ENCODE measurements around the gene C5. TPM values are rescaled to one million over a fixed set of nuclear protein-coding genes. Genes with fewer than 3 reads are reported as not detected.

The C5 gene
- total RNA-seq, 2 donors from 2014 or later, result 1.5 to 1.6 TPM

DNA sequence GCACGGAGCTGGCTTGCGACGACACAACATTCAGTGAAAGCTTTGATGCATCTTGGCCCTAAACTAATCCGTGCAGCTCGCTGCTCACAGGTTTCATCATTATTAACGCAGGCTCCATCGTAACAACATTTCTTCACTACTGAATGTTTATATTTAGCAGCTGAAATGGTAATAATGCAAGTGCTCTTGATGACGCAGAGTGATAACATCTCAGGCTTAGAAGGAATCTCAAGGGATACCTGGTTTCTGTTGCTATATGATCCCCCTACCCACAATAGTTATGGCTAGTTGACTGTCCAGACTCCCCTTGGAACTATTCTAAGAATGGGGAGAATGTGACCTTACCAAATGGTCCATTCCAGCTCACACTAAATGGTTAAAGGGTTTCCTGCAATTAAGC lies 36.2 kb downstream of the C5 start:
- H3K9ac ChIP-seq (ENCODE audit: low read depth in 2 of 2, low read length in 2 of 2), result no peak overlapping the region
- no peaks in the 10 kb centered on the region for H3K36me3 ChIP-seq
- H3K27me3 ChIP-seq, result no peaks in the 10 kb centered on the region
- intact Hi-C loops (cut with DNase I), result no loop called here
- no peak for DNase-seq
- no peak overlapping the region for H3K4me3 ChIP-seq
- no peak overlapping the region for H3K27ac ChIP-seq
- H3K9me3 ChIP-seq, result no peaks in the 10 kb centered on the region
- TF ChIP-seq, protein P1, sequence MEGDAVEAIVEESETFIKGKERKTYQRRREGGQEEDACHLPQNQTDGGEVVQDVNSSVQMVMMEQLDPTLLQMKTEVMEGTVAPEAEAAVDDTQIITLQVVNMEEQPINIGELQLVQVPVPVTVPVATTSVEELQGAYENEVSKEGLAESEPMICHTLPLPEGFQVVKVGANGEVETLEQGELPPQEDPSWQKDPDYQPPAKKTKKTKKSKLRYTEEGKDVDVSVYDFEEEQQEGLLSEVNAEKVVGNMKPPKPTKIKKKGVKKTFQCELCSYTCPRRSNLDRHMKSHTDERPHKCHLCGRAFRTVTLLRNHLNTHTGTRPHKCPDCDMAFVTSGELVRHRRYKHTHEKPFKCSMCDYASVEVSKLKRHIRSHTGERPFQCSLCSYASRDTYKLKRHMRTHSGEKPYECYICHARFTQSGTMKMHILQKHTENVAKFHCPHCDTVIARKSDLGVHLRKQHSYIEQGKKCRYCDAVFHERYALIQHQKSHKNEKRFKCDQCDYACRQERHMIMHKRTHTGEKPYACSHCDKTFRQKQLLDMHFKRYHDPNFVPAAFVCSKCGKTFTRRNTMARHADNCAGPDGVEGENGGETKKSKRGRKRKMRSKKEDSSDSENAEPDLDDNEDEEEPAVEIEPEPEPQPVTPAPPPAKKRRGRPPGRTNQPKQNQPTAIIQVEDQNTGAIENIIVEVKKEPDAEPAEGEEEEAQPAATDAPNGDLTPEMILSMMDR (IDR thresholded peaks at IDR 0.05), result no peak
- no peaks in the 10 kb centered on the region for H3K4me1 ChIP-seq

GRCh38 chr9:121009650-121010049 lies 40.4 kb downstream of the C5 start:
- H3K4me3 ChIP-seq, result no peak overlapping the region
- no peak overlapping the region for H3K27ac ChIP-seq
- TF ChIP-seq, protein P1 (IDR thresholded peaks at IDR 0.05), result no peak

DNA sequence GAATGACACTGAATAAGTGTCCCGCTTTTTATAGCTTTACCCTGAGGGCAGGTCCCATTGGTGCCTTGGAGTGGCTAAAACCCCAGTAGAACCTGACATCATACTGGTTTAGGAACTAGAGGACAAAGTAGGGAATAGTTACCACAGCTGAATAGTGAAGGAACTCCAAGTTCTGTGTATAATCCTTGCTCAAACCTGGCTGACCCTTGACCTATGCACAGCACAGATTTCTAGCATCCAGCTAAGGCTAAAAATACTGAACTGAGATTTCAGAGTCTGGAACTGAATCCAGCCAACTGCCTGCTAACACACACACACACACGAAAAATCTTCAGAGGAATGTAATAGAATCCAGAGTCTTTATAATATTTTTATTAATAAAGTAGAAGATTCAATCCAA lies 50.8 kb downstream of the C5 start:
- TF ChIP-seq, protein P1 (IDR thresholded peaks at IDR 0.05), result no peak
- Histone ChIP-seq H3K27ac (no peak overlapping the region), H3K27me3 (no peaks in the 10 kb centered on the region), H3K36me3 (no peaks in the 10 kb centered on the region), H3K9ac (ENCODE audit: low read depth in 2 of 2, low read length in 2 of 2) (no peak overlapping the region), H3K9me3 (no peaks in the 10 kb centered on the region), H3K4me3 (no peak overlapping the region), H3K4me1 (no peaks in the 10 kb centered on the region)
- intact Hi-C loops (cut with DNase I), result no loop called here
- no peak for DNase-seq

More at GRCh38 chr9:121009650-121010049, 40.4 kb downstream of the C5 start:
- no peaks in the 10 kb centered on the region for H3K4me1 ChIP-seq
- no peak for DNase-seq
- no peak overlapping the region for H3K9ac ChIP-seq (ENCODE audit: low read depth in 2 of 2, low read length in 2 of 2)
- intact Hi-C loops (cut with DNase I), result no loop called here
- H3K27me3 ChIP-seq, result no peaks in the 10 kb centered on the region
- no peaks in the 10 kb centered on the region for H3K9me3 ChIP-seq
- no peaks in the 10 kb centered on the region for H3K36me3 ChIP-seq

DNA sequence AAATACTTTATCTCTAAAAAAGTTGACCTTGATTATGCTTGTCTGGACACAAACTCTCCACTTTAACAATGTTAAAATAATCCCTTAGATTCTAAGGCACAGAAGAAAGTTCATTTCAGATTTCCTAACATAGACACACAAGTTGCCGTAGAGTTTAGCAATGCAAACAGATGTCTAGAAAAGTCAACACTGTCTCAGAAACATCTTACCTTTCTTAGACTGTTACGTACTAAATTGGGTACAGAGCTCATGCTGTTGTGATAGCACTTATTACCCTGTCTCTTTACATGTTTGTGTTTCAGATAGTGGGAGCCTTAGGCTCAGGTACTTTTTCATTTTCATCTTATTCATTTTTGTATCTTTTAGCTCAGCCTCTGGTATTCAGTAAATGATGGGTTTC lies 52.0 kb downstream of the C5 start:
- Histone ChIP-seq H3K27ac (no peak overlapping the region), H3K9ac (ENCODE audit: low read depth in 2 of 2, low read length in 2 of 2) (no peak overlapping the region), H3K9me3 (no peaks in the 10 kb centered on the region), H3K4me1 (no peaks in the 10 kb centered on the region), H3K36me3 (no peaks in the 10 kb centered on the region), H3K4me3 (no peak overlapping the region), H3K27me3 (no peaks in the 10 kb centered on the region)
- TF ChIP-seq, protein P1 (IDR thresholded peaks at IDR 0.05), result no peak
- intact Hi-C loops (cut with DNase I), result no loop called here
- DNase-seq, result no peak

DNA sequence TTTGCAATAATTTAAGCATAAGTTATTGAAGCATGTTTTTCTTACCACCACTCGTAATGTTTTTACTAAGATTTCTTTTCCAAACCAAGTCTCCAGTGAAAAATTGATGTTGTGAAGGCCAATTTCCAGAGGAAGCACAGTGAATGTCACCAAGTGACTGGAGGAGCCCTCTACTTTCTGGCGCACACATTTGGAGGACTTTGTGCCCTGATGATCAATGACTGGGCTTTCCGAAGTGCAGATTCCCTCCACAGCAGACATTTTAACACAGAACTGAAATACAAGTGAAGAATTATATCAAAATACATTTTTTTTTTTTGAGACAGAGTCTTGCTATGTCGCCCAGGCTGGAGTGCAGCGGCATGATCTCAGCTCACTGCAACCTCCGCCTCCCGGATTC lies 52.6 kb downstream of the C5 start:
- TF ChIP-seq, protein P1 (IDR thresholded peaks at IDR 0.05), result no peak
- no peaks in the 10 kb centered on the region for H3K36me3 ChIP-seq
- H3K9ac ChIP-seq (ENCODE audit: low read depth in 2 of 2, low read length in 2 of 2), result no peak overlapping the region
- intact Hi-C loops (cut with DNase I), result no loop called here
- no peak for DNase-seq
- no peak overlapping the region for H3K27ac ChIP-seq
- no peaks in the 10 kb centered on the region for H3K27me3 ChIP-seq
- H3K4me1 ChIP-seq, result no peaks in the 10 kb centered on the region
- no peak overlapping the region for H3K4me3 ChIP-seq
- no peaks in the 10 kb centered on the region for H3K9me3 ChIP-seq

DNA sequence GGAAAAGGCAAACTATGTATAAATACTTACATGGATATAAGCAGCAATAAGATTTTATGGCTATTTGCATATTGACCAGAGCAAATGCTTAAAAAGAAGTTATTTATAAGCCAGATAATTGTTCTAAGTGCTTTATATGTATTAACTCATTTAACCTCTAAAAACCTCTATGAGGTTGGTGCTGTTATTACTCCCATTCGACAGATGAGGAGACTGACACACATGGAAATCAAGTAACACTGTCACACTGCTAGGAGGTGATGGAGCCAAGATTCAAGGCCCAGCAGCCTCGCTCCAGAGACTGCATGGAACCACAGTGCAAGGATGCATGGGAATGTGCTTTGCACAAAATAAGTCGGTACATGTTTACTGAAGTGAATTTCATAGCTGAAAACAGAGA lies 53.7 kb downstream of the C5 start:
- no peak overlapping the region for H3K9ac ChIP-seq (ENCODE audit: low read depth in 2 of 2, low read length in 2 of 2)
- intact Hi-C loops (cut with DNase I), result no loop called here
- no peak overlapping the region for H3K27ac ChIP-seq
- no peak for DNase-seq
- H3K9me3 ChIP-seq, result no peaks in the 10 kb centered on the region
- TF ChIP-seq, protein P1 (IDR thresholded peaks at IDR 0.05), result no peak
- no peak overlapping the region for H3K4me3 ChIP-seq
- no peaks in the 10 kb centered on the region for H3K27me3 ChIP-seq
- H3K4me1 ChIP-seq, result no peaks in the 10 kb centered on the region
- H3K36me3 ChIP-seq, result no peaks in the 10 kb centered on the region
